GM18870 (cell line): ENCODE data around the gene HSPG2.
"Not testable (repeated sequence)": the region's sequence is repeated elsewhere in the genome, so short reads cannot be mapped to it uniquely, and the experiment has no call there.

Source experiments
- ATAC-seq: cut with Tn5 transposase; IDR thresholded peaks from one replicate; pipeline ENCODE4 v1.9.1; 2021; ENCODE audit warnings: moderate library complexity; ENCODE audit not compliant: unreplicated experiment

Gene HSPG2

DNA sequence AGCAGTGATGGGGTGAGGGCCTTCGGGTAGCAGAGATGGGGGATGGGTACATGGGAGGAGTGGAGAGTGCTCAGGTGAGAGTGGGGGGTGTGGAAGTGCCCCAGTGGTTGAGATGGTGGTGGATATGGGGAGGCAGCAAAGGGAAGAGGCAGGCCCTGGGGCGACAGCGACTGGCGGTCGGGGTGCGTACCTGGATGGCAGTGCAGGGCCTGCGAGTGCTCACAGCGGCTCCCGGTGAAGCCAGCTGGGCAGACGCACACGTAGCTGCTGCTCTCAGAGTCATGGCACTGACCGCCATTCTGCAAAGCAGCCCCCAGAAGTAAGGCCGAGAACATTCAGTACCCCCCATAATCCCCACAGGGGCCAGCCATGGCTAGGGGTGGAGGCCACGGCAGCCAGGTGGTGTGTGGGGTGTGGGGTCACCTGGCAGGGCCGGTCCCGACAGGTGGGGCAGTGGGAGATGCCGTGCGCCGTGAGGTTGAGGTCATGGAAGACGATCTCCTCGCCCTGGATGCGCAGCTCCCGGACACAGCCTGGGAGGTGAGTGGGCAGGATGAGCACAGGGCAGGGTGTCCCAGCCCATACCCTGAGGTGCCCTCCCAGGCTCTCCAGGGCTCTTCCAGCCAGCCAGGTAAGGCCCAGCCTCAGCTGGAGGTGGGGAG is 106.2 kb downstream of the HSPG2 start:
- no peak for ATAC-seq

DNA sequence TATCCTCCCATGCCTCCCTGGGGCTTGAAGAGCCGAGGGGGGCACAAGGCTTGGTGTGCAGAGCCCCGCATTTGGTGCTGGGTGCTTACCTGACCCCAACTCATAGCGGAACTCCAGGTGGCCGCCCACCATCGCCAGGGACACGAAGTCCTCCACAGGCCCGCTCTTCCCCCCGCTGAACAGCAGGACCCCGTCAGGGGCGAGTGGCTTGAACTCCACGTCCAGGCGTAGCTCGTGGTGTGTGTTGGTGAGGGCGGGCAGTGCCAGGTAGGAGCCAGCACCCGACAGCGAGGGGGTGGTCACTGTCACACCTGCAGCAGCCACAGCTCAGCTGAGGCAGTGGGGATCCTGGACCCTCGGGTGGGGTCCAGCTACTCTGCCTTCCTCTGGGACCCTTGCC is 107.8 kb downstream of the HSPG2 start:
- no peak for ATAC-seq

DNA sequence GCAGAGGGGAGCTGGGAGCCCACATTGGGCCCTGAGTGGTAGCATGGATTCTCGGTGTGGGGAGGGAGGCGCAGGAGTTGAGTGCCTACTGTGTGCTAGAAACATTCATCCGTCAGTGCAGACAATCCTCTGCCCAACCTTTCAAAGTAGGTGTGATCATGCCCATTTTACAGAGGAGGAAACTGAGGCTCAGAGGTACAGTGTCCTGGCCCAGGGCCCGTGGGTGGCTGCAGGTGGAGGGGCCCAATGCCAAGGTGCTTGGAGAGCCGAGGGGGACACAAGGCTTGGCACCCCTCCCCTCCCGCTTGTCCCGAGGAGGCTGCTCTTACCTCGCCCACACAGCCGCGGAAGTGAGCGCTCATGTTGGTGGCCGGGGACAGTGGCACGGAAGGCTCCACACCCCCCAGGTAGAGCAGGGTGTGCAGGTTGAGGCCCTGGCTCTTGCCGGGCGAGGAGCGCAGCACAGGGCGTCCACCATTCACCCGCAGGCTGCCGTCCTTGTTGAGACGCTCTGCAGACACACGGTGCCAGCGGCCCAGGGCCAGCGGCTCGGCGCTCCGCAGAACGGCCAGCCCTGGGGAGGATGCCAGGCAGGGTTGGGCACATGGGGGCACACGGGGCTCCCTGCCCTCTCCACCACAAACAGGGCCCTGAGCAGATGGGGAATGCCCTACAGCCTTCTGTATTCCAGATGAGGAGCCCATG is 108.5 kb downstream of the HSPG2 start:
- no peak for ATAC-seq

DNA sequence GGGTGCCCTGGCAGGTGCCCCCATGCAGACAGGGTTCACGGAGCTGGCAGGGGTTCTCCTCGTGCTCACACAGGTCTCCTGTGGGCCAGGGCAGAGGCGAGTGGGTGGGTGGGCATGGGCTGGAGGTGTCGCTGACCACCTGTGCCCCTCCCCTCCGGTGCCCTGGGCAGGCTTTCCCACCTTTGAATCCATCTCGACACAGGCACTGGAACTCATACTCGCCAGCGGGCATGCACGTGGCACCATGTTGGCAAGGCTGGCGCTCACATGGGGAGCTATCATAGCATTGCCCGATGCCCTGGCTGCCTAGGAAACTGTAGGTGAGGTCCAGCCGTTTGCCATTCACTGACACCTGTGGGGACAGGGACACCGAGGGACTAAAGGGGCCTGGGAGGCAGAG is 109.0 kb downstream of the HSPG2 start:
- ATAC-seq: no peak

DNA sequence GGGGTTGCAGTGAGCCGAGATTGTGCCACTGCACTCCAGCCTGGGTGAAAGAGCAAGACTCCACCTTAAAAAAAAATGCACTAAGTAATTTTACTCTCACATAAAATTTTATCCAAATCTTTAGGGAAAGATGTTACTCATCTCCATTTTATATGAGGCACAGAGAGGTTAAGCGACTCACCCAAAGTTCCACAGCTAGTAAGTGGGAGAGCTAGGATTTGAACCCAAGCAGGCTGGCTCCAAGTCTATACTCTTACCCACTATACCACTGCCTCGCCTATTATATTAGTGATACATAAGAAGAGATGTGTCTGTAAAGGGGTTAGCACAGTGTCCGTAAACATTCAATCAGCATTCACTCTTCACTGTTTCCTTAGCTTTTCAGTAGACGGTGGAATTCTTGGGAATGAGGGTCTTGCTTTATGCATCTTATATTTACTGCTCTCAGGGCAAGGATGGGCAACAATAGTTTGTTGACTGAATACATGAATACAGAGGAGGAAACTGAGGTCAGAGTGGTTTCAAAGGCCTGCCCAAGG is 109.9 kb downstream of the HSPG2 start:
- no peak for ATAC-seq

DNA sequence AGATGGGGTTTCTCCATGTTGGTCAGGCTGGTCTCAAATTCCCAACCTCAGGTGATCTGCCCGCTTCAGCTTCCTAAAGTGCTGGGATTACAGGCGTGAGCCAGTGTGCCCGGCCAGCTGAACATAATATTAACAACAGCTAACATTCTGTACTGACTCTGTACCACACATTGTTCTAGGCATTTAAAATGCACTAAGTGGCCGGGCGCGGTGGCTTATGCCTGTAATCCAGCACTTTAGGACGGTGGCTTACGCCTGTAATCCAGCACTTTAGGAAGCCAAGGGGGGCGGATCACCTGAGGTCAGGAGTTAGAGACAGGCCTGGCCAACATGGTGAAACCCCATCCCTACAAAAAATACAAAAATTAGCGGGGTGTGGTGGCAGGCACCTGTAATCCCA is 110.4 kb downstream of the HSPG2 start:
- not testable (repeated sequence) for ATAC-seq

DNA sequence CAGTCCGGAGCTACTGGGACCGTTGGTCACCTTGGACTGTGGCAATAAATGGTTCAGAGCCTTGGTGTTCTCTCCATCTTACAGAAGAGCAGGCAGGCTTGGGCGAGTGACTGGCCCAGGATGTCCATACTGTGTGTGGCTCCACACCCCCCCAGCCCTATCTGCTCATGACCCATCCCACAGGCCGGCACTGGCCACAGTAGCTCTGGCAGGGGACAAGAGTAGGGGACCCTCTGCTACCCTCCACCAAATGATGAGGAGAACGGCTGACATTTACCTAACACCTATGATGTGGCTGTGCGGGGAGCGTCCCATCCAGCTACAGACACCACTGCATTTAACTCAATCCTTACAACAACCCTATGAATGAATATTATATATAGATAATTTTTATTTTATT is 111.7 kb downstream of the HSPG2 start:
- no peak for ATAC-seq

DNA sequence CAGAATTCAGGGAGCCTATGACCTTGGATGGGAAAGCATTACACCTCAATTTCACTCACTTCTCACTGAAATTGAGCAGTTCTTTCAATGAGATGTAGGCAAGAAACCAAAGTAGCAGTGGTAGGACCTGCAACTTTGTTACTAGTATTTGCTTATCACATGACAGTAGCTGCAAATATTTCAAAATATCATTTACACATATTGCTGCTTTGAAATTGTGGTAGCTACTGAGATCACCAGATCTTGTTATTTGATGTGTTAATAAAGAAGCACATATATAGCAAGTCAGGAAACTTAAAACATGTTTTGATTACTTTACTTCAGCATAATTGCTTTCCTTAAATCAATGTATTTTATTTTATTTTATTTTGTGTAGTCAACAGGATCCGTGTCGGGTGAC is 112.2 kb downstream of the HSPG2 start:
- no peak for ATAC-seq

DNA sequence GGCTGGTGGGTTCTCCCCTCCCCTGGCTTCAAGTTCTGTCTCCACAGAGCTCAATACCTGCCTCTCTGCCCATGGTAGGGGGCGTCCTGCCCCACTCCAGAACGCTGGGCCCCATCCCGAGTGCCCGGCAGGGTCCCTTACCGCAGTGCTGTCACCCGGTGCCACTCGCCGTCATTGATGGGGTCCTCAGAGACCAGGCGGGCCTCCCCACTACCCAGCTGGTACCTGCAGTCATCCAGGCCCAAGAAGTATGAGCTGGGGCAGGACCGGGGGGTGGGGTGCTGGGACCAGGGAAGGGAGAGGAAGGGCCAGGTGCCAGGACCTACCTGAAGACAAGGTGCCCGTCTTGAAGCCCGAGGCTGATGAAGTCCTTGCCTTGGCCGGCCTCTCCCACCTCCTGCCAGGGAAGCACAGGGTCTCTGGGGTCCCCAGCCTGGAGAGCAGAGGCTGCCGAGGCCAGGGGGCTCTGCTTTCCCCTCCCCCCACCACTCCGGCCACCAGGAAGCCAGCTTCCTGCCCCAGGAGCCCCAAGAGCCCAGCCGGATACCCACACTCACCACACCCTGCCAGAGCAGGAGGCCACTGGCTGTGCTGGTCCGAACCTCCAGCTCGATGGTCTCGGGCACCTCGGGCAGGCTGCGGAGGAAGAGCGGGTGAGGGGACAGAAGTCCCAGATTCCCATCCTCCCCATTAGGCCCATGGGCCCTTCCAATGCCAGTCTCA is 113.0 kb downstream of the HSPG2 start:
- no peak for ATAC-seq

DNA sequence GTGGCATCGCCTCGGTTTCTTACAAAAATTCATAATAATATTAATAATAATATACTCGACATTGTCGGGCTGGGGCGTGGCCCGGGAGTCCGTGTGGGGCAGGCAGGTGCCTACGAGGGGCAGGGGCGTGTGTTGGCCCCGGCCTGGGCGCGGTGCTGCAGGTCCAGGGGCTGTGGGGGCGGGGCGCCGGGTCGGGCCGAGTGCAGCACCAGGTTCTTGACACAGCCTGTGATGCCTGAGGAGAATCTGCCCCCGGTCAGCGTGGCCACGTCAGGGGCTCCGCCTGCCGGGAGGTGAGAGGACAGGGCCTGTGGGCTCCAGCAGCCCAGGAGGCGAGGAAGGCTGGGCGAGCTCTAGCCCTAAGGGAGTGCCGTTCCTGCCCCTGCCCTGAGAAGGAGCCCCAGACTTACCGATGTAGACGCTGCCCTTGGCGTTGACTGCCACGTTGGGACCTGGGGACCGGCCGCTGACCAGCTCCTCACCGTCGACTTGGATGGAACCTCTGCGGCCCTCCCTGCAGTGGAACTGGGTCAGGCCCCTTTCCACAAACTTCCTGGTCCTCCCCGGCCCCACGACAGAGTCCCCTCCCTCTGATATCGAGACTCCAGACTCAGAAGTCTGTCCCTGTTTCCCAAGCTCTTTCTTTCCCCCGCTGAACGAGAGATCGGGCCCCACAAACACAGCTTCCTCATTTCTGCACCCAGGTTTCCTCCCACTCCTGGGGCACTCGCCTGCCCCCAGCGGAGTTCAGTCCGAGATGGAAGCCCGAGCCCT is 113.7 kb downstream of the HSPG2 start:
- ATAC-seq: no peak

DNA sequence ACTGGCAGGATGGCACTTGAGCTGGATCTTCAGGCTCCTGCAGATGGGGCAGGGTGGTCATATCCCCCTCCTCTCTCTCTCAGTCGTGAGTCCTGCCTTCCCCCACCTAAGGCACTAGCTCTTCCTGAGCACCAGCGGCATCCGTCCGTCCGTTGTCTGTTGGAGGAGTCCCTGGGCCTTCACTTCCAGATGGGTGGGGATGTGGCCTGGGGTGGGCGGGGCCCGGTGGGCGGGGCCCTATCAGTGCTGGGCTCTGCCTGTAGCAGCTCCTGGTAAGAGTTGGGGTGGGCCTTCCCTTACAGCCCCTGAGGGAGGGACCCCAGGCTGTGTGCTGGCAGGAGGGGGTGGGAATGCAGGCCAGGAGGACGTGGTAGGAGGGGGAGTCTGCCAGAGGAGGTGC is 114.8 kb downstream of the HSPG2 start:
- ATAC-seq: no peak

DNA sequence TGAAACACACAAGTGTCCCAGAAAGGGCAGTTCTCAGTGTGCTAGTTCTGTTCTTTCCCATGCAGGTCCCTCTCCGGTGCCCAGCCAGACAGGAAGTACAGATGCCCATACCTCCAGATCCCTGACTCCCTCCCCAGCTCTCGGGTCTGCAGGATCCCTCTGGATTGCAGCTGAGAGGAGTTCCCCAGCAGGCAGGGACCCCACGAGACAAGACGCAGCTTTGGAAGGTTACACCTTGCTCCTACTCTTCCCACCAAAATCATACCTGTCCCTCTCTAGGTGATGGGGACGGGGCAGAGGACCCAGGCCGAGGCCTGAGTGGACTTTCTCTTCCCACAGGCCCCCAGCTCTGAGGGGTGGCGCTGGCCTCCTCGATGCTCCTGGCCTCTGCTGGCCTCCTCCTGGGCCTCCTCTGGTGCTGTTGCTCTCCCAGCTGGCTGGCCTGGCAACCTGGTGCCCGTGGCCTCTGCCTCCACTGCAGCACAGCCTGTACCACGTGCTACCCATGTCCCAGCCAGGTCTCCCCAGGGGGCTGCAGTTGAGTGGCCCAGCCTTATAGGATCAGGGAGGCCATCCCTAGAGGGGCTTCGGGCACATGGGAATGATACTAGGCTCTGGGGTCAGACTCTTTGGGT is 115.6 kb downstream of the HSPG2 start:
- no peak for ATAC-seq

DNA sequence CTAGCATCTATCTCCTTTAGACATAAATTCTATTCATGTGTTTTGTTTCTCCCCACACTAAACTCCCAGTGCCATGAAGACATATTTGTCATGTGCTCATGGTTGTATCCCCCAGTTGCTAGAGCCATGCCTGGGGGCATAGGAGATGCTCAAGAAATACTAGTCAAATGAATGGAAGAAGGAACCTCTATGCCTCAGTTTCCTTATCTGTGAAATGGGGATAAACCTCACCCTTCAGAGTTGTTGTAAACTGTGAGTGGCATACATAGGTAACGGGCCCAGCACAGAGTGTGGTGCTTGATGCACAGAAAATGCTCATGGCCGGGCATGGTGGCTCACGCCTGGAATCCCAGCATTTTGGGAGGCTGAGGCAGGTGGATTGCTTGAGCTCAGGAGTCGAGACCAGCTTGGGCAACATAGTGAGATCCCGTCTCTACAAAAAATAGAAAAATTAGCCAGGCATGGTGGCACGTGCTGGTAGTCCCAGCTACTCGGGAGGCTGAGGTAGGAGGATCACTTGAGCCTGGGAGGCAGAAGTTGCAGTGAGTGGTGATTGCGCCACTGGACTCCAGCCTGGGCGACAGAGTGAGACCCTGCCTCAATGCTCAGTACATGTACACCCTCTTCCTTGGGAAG is 116.4 kb downstream of the HSPG2 start:
- ATAC-seq: no peak

DNA sequence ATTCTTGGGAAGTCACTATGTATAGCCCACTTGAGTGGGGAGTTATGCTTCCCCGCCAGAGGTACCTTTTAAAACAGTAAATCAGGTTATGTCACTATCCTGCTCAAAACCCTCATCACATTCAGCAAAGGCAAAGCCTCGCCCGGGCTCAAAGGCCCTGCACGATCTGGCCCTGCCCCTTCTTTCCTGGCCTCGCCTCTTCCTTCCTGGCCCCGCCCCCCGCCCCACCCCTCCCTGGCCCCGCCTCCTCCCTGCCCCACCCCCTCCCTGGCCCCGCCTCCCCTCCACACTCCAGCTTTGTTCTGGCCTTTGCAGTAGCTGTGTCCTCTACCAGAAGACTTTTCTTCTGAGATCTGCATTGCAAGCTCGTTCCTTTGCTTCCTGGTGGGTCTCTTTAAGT is 118.5 kb downstream of the HSPG2 start:
- no peak for ATAC-seq

DNA sequence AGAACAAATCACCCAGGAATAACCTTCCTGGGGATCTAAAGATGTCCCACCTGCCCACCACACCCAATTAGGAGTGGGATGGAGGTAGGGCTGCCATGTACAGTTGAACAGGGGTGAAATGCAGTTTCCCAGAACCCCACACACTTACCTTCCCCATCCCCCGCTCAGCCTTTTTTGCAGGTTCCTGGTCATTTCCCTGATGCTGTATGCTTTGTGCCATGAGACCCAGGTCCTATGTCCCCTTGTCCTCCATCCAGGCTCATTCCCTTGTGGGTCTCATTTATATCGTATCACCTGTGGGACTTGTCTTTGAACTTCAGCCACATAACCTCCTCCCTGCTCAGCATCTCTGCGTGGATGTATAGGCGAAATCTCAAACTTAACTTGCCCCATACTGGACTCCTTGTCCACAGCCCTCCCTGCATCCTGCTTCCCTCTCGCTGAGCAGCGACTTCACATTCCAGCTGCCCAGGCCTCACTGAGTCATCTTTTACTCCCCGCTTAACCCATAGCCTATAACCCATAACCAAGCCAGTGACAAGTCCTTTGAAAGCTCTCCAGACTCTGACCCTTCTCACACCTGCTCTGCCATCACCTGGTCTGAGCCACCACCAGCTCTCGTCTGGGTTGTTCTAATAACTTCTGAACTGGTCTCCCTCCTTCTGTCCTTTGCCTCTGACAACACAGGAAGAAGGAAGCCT is 120.4 kb downstream of the HSPG2 start:
- no peak for ATAC-seq

DNA sequence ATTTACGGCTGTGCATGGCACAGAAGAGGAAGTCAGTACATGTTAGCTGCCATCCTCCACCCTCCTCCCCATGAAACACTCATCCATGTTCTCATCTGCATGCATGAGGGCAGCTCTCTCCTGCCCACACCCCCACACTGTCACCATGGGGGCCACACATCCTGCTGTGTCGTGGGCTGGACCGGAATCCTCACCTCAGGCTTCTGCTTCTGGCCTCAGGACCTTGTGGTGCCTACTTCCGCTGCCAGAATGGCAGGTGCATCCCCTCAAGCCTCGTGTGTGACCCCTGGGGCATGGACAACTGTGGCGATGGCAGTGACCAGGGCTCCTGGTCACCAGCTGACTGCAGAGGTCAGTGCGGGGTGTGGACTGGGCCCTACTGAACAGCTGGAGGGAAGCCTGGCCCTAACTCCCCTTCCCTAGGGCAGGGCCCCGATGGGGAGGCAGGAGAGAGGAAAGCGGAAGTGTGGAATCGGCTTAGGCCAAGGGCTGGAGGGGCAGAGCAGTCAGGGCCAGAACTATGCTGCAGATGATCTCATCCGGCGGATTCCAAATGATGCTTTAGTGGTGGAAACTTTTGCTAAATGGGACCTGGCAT is 121.3 kb downstream of the HSPG2 start:
- ATAC-seq: no peak

DNA sequence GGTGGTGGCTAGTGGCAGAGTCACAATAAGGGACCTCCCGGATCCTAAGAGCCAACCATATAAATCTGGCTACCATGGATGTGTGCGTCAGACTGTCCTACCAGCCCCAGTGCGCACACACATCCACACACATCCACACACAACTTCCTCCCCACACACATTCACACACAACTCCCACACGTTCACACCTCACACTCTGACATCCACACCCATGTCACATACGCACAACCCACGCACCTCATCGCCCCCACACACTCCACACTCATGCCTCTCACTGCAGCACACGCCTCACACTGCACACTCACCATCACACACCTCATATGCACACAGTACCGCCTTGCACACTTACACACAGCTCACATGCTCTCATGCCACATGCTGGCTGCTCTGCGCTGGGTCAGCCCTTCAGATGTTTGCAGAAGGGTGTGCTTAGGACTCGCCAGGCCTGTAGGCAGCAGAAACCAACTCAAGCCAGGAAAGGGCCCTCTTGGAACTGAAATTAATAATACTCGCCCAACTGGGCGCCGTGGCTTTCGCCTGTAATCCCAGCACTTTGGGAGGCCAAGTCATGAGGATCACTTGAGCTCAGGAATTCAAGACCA is 122.0 kb downstream of the HSPG2 start:
- no peak for ATAC-seq

DNA sequence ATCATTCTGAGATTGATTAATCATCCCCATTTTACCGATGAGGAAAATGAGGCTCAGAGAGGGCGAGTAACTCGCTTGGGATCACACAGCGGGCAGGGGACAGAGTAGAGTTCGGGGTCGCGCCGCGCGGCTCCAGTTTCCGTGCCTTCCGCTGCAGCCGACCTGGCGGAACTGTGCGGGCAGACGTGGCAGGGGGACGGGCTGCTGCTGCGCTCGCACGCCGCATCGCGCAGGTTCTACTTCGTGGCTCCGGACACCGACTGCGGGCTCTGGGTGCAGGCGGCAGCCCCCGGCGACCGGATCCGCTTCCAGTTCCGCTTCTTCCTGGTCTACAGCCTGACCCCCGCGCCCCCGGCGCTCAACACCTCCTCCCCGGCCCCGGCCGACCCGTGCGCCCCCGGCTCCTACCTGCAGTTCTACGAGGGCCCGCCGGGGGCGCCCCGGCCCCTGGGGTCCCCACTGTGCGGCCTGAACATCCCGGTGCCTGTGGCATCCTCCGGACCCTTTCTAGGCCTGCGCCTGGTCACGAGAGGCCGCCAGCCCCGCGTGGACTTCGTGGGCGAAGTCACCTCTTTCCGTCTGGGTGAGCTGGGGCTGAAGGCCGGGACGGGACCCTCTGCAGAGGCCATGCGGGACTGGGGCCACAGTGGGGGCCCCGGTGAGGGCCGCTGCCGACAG is 122.7 kb downstream of the HSPG2 start:
- no peak for ATAC-seq
